ENCODE results near the gene TPSAB1.

Gene TPSAB1

GRCh38 chr16:1272453-1273198, 32.1 kb downstream of the TPSAB1 start:
- TF ChIP-seq POLR2A (IDR thresholded peaks at IDR 0.05; ENCODE audit: low read depth, low read length) = no peak
- FAIRE-seq = no peak
- no peak for DNase-seq (ENCODE audit: insufficient read length, low spot score)

GRCh38 chr16:1273816-1274215, 33.3 kb downstream of the TPSAB1 start:
- FAIRE-seq = no peak
- DNase-seq (ENCODE audit: insufficient read length, low spot score) = no peak
- TF ChIP-seq POLR2A (IDR thresholded peaks at IDR 0.05; ENCODE audit: low read depth, low read length) = no peak

GRCh38 chr16:1274767-1275166, 34.3 kb downstream of the TPSAB1 start:
- no peak for TF ChIP-seq POLR2A (IDR thresholded peaks at IDR 0.05; ENCODE audit: low read depth, low read length)
- DNase-seq (ENCODE audit: insufficient read length, low spot score) (no peak), FAIRE-seq (no peak)

- TF ChIP-seq POLR2A (IDR thresholded peaks at IDR 0.05; ENCODE audit: low read depth, low read length) = no peak
- FAIRE-seq (no peak), DNase-seq (ENCODE audit: insufficient read length, low spot score) (no peak)
These were observed 35.5 kb downstream of the TPSAB1 start for GRCh38 chr16:1275791-1276579.

GRCh38 chr16:1276580-1276878, 36.0 kb downstream of the TPSAB1 start:
- DNase-seq (ENCODE audit: insufficient read length, low spot score) (no peak), FAIRE-seq (no peak)
- TF ChIP-seq POLR2A (IDR thresholded peaks at IDR 0.05; ENCODE audit: low read depth, low read length) = no peak

DNA sequence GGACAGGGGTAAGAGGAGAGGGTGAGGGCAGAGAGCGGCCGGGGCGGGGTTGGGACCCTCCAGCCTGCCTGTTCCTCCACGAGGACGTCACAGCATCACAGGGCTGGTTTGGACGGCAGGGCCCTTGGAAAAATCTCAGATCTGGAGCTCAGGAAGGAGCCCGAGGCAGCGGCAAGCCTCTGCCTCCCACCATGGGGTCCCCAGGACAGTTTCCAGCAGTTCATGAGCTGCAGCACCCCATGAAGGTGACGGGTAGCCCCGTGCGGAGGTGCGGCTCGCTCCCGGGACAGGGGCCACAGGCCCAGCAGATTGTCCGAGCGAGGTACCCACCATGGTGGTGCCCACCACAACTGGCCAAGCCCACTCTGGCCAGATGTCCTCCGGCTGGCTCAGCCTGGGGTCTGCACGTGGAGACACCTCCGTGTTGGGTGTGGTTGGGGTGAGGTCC, 36.7 kb downstream of the TPSAB1 start:
- TF ChIP-seq POLR2A (IDR thresholded peaks at IDR 0.05; ENCODE audit: low read depth, low read length) = no peak
- FAIRE-seq = no peak
- no peak for DNase-seq (ENCODE audit: insufficient read length, low spot score)

- FAIRE-seq (no peak), DNase-seq (ENCODE audit: insufficient read length, low spot score) (no peak)
- no peak for TF ChIP-seq POLR2A (IDR thresholded peaks at IDR 0.05; ENCODE audit: low read depth, low read length)
These were observed 37.2 kb downstream of the TPSAB1 start for GRCh38 chr16:1277617-1278282.

- no peak for DNase-seq (ENCODE audit: insufficient read length, low spot score)
- no peak for TF ChIP-seq POLR2A (IDR thresholded peaks at IDR 0.05; ENCODE audit: low read depth, low read length)
- no peak for FAIRE-seq
These were observed 38.0 kb downstream of the TPSAB1 start for GRCh38 chr16:1278477-1278876.

GRCh38 chr16:1279081-1279944, 38.8 kb downstream of the TPSAB1 start:
- no peak for DNase-seq (ENCODE audit: insufficient read length, low spot score)
- FAIRE-seq = no peak
- no peak for TF ChIP-seq POLR2A (IDR thresholded peaks at IDR 0.05; ENCODE audit: low read depth, low read length)

DNA sequence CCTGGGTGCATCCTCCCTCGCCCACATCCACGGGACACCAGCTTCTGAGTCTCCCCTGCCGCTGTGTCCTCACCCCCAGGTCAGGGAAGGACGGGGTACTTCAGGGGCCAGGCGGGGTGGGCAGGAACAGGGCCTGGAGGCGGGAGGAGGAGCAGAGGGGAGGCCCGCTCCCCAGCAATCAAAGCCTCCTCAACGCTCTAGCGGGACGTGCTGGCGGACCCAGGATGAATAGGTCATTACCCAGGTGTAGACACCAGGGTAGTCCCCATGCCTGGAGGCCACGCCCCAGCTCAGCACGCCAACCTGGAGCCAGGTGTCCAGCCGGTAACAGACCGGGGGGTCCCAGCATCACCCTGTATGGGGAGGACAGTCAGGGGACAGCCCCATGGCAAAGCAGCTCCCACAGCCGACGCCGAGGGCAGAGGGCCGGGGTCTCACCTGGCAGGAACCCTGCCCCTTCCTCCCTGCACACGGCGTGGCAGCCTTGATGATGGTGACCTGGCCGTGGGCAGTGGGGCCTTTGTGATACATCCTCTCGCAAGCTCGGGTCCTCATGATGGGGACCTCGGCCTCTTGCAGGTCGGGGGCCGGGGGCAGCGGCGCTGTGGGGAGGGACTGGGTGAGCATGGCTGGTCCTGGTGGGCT, 39.6 kb downstream of the TPSAB1 start:
- no peak for TF ChIP-seq POLR2A (IDR thresholded peaks at IDR 0.05; ENCODE audit: low read depth, low read length)
- DNase-seq (ENCODE audit: insufficient read length, low spot score) (no peak), FAIRE-seq (no peak)

- FAIRE-seq (no peak), DNase-seq (ENCODE audit: insufficient read length, low spot score) (no peak)
These were observed 40.3 kb downstream of the TPSAB1 start for GRCh38 chr16:1280783-1281182.

GRCh38 chr16:1281517-1281916, 41.0 kb downstream of the TPSAB1 start:
- DNase-seq (ENCODE audit: insufficient read length, low spot score) = no peak
- no peak for FAIRE-seq
- no peak for TF ChIP-seq POLR2A (IDR thresholded peaks at IDR 0.05; ENCODE audit: low read depth, low read length)

More at GRCh38 chr16:1280783-1281182, 40.3 kb downstream of the TPSAB1 start:
- no peak for TF ChIP-seq POLR2A (IDR thresholded peaks at IDR 0.05; ENCODE audit: low read depth, low read length)

- DNase-seq (ENCODE audit: insufficient read length, low spot score) = no peak
- no peak for TF ChIP-seq POLR2A (IDR thresholded peaks at IDR 0.05; ENCODE audit: low read depth, low read length)
- no peak for FAIRE-seq
These were observed 41.9 kb downstream of the TPSAB1 start for GRCh38 chr16:1282324-1282973.
